ENCODE measurements around the gene ABHD14A.
"Not testable (repeated sequence)": the region's sequence is repeated elsewhere in the genome, so short reads cannot be mapped to it uniquely, and the experiment has no call there.

The ABHD14A gene

GRCh38 chr3:51974963-51975851 is at the start of gene ABHD14A:
ABHD14A (plus strand) TSS chr3:51975064; CDS start chr3:51975136, 72 bp downstream.
- peak; percentile 74 for DNase-seq

DNA sequence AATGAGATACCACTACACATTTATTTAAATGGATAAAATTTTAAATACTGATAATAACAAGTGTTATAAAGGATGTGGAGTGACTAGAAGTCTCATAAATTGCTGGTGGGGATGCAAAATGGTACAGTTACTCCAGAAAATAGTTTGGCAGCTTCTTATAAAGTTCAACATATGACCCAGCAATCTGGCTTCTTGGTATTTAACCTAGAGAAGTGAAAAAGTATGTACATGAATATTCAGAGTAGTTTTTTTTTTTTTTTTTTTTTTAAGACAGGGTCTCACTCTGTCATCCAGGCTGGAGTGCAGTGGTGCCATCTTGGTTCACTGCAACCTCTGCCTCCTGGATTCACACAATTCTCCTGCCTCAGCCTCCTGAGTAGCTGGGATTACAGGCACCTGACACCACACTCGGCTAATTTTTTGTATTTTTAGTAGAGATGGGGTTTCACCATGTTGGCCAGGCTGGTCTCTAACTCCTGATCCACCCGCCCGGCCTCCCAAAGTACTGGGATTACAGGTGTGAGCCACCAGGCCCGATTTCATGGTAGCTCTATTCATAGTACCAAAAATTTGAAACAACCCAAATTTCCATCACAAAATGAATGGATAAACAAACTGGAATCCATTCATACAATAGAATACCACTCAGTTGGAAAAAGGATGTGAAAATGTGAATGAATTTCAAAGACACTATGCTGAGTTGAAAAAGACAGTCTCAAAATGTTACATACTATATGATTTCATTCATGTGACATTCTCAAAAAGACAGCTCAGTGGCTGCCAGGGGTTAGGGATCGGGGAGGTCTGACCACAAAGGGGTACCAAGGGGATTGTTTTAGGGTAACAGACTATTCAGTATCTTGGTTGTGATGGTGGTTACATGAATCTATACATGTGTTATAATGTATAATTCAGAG is 47.5 kb upstream of the ABHD14A start:
- DNase-seq: no peak

- no peak for DNase-seq
Observed at GRCh38 chr3:51928438-51928837, 46.4 kb upstream of the ABHD14A start.

GRCh38 chr3:51928981-51929380 is 45.9 kb upstream of the ABHD14A start:
- not testable (repeated sequence) for DNase-seq

DNA sequence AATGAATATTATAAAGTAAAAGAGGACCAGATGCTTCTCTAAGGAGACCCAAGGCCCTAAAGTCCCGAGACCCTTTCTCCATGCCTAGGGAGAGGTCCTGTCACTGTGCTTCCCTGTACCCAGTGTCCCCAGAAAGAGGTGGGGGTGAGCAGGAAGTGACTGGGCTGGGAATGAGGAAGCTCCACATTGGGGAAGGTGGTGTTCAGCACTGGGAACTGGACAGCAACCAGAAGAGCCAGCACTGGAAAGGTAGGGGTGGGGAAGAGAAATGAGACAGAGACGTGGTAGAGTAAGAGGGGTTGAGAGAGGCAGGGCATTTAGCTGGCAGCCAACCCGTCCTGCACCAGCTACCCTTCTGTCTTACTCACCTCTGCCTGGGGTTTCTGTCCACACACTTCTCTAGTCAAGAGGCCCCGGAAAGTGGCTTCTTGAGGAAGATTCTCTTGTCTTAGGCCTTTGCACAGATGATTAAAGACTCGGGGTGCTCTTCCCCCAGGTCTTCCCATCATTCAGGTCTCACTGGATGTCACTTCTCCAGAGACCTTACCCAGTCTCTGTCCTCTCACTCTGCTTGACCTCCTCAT is 45.4 kb upstream of the ABHD14A start:
- DNase-seq: no peak

DNA sequence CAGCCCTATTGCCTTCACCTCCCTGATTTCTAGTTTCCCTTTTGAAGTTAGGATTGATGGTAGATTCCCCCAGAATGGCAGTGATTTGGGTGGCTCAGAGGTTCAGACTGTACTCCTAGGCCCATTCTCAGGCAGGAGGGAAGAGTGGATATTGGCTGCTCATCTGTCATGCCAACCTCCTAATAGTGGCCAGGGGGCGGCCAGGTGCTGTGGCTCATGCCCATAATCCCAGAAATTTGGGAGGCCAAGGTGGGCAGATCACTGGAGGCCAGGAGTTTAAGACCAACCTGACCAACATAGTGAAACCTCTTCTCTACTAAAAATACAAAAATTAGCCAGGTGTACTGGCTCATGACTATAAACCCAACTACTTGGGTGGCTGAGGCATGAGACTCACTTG is 44.4 kb upstream of the ABHD14A start:
- no peak for DNase-seq

DNA sequence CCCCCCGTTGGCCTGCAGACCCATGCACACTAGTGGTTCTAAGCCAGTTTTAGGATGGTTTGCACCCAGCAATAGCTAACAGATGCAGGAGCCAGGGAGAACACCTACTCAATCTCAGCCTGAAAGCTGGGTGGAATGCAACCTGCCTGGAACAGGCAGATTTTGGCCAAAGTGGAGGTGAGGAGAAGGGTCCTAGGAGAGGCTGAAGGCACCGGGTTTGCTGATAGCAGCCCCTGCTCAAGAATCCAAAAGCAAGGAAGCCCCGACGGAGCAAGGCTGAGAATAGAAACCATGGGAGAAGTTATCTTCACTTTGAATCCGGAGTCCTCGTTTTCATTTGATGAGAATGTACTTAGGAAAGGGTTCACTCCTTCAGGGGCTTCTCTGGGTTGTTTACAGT is 43.1 kb upstream of the ABHD14A start:
- DNase-seq: no peak

GRCh38 chr3:51932471-51933370 is 42.1 kb upstream of the ABHD14A start:
- DNase-seq: no peak

GRCh38 chr3:51933471-51934138 is 41.3 kb upstream of the ABHD14A start:
- no peak for DNase-seq

GRCh38 chr3:51934139-51934850 is 40.6 kb upstream of the ABHD14A start:
- DNase-seq: no peak

GRCh38 chr3:51934991-51935885 is 39.6 kb upstream of the ABHD14A start:
- DNase-seq: no peak

- no peak for DNase-seq
Observed at GRCh38 chr3:51935886-51936755, 38.7 kb upstream of the ABHD14A start.

DNA sequence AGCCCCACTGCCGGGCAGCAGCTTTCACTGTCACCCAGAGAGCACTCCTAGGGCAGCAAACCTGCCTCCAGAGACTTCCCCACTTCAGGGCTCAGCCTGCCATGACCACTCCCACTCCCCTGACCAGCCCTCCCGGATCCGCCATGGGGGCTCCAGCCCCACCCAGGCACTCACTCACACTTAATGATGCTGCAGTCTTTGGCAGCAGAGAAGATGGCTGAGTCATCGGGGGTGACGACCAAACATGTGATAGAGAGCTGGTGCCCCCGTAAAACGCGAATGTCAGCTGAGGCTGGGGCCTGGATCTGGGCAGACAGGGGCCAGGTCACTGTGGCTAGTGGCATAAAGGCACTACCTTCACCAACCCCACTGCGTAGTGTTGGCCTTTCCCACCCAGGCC is 37.9 kb upstream of the ABHD14A start:
- DNase-seq: no peak

GRCh38 chr3:51937611-51938450 is 37.0 kb upstream of the ABHD14A start:
- DNase-seq: no peak

DNA sequence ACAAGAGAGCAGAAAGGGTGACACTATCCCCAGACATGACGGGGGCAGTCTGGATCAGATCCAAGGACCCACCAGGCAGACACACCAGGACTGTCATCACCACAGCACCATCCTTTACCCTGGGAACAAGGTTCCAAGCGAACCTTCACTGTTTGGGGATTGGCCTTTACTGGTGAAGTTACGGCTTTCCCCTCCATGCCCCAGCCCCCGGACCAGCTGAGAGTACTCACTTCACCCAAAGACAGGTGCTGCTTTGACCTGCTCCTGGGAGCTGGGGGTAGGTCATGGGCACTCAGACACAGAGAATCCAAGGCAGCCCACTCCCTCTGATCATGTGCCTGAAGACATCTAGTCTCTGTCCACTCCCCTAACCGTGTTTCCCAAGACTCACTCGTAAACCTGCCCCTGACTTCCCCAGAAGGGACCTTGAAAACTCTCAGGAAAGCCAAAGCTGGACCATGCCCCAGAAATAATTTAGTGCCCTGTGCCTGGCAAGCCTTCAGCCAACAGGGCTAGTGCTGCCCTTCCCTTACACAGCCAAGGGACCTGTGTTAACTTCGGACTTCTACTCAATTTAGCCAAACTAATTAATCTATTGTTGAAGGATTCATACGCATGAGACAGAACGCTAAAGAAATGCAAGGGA is 36.0 kb upstream of the ABHD14A start:
- DNase-seq: no peak

GRCh38 chr3:51940648-51941462 is 34.0 kb upstream of the ABHD14A start:
- DNase-seq: no peak

DNA sequence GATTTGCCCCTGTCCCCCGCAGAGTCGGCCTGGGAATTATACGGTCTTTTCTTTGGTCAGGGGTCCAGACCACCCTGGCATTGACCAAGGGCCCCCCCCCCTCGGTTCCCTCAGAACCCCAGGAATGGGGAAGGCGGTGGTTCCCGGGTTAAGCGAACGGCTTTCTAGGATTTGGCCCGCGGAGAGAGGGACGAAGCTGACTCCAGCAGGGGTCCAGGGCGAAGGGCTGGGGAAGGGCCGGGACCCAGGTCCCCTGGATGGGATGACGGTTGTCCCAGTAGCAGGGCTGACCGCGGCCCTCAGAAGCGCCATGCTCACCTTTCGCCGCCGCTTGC is 33.4 kb upstream of the ABHD14A start:
- DNase-seq: no peak
